ENCODE data around the gene WDR35.

- TF ChIP-seq, protein P1, sequence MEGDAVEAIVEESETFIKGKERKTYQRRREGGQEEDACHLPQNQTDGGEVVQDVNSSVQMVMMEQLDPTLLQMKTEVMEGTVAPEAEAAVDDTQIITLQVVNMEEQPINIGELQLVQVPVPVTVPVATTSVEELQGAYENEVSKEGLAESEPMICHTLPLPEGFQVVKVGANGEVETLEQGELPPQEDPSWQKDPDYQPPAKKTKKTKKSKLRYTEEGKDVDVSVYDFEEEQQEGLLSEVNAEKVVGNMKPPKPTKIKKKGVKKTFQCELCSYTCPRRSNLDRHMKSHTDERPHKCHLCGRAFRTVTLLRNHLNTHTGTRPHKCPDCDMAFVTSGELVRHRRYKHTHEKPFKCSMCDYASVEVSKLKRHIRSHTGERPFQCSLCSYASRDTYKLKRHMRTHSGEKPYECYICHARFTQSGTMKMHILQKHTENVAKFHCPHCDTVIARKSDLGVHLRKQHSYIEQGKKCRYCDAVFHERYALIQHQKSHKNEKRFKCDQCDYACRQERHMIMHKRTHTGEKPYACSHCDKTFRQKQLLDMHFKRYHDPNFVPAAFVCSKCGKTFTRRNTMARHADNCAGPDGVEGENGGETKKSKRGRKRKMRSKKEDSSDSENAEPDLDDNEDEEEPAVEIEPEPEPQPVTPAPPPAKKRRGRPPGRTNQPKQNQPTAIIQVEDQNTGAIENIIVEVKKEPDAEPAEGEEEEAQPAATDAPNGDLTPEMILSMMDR (conservative IDR thresholded peaks at IDR 0.05), result peak; percentile 11; the same call in 1 of the 2 replicates
- no peak for TF ChIP-seq EZH2 (IDR thresholded peaks at IDR 0.05; ENCODE audit: low read depth)
Observed at GRCh38 chr2:19932928-19933327, 57.0 kb downstream of the WDR35 start.
